LNCAP (cell line): Measurements from ENCODE around the gene BCAR1.

Experiments
- TF ChIP-seq, protein P1 (sequence below): fragments of 450-650 bp; IDR thresholded peaks from 2 replicates; pipeline ENCODE4 v1.5.1; 2017; ENCODE audit warnings: mild to moderate bottlenecking

The BCAR1 gene

DNA sequence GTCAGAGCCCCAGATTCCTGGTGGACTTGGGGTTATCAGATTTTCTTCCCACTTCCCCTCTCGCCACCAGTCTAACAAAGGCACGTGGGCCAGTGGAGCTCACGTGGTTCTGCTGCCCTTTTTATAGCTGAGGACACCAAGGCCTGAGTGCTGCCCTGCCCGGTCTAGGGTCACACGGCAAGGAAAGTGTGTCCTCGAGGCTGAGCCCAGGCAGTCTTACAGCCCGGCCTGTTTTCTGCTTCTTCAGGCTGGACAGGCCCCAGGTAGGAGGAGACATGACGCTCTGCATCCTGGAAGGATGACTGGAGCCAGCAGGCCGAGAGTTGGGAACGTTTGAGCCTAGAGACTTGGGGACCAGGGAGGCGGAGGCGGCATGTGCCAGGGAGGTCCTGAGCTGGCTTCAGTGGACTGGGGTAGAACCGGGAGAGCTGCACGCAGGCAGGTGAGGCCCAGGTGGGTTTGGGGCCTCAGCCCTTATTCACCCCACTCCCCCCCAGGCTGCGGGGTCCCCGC lies 29.1 kb downstream of the BCAR1 start:
- TF ChIP-seq, protein P1, sequence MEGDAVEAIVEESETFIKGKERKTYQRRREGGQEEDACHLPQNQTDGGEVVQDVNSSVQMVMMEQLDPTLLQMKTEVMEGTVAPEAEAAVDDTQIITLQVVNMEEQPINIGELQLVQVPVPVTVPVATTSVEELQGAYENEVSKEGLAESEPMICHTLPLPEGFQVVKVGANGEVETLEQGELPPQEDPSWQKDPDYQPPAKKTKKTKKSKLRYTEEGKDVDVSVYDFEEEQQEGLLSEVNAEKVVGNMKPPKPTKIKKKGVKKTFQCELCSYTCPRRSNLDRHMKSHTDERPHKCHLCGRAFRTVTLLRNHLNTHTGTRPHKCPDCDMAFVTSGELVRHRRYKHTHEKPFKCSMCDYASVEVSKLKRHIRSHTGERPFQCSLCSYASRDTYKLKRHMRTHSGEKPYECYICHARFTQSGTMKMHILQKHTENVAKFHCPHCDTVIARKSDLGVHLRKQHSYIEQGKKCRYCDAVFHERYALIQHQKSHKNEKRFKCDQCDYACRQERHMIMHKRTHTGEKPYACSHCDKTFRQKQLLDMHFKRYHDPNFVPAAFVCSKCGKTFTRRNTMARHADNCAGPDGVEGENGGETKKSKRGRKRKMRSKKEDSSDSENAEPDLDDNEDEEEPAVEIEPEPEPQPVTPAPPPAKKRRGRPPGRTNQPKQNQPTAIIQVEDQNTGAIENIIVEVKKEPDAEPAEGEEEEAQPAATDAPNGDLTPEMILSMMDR: no peak

DNA sequence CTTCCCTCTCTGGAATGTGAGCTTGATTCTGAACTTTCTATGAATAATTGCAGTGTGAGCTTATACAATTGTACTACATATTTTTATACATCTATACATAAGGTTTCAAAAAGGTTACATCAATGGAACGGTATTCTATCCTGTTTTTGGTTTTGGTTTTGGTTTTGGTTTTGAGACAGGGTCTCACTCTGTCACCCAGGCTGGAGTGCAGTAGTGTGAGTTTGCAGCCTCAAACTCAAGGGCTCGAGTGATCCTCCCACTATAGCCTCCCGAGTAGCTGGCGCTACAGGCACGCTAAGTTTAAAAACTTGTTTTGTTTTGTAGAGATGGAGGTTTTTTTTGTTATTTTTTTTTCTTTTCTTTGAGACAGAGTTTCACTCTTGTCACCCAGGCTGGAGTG lies 31.6 kb downstream of the BCAR1 start:
- TF ChIP-seq, protein P1: no peak

DNA sequence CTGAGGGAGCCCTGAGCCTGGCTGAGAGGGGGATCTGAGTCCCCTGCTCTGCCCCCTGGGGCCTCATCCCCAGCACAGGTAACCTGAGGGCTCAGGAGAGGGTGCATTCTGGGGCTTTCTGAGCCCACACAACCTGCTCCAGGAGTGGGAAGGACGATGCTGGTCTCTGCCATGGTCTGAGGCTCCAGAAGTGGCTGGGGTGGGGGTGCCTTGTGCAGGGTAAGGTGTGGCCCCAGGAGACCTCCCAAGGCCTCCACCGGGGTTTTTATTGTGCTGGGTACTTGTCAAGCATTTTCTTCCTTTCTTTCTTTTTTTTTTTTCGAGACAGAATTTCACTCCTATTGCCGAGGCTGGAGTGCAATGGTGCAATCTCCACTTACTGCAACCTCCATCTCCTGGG lies 32.3 kb downstream of the BCAR1 start:
- TF ChIP-seq, protein P1: no peak

DNA sequence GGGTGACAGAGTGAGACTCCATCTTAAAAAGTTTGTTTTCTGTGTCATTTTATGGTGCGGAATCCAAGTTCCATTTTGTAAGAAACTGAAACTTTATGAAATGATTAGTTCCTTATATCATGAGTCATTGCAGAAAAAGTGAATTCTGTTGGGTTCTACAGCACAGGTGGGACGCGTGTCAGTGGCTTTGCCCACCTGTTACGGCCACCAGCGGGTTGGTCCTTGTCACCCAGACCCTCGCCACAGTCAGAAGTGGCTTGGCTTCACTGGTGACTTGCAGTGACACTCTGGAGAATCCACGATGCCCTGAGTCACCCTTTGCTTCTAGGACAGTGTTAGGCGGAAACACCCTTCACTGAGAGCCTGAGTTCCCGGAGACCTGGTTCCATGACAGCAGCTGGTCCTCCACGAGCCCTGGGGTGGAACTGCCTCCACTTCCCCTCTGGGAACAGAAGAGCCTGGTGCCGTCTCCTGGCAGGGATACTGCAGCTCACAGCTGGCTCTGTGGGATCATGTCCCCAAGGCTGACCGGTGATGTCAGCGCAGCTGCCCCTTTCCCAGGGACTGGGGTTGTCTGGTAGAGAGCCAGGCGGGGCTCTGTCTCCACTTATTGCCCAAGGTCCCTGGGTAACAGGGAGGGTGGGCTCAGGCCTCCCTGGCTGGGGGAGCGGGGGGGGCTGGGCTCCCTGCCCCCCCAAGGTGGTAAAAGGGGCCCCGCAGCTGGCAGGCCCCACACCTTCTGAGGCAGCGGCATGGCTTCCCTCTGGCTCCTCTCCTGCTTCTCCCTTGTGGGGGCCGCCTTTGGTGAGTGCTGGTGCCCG lies 33.0 kb downstream of the BCAR1 start, which contains the start of gene CTRB1:
CTRB1 (plus strand) TSS at position 733 of the 821 bp plus-strand sequence; CDS start at position 753, 20 bp downstream.
- TF ChIP-seq, protein P1: no peak

DNA sequence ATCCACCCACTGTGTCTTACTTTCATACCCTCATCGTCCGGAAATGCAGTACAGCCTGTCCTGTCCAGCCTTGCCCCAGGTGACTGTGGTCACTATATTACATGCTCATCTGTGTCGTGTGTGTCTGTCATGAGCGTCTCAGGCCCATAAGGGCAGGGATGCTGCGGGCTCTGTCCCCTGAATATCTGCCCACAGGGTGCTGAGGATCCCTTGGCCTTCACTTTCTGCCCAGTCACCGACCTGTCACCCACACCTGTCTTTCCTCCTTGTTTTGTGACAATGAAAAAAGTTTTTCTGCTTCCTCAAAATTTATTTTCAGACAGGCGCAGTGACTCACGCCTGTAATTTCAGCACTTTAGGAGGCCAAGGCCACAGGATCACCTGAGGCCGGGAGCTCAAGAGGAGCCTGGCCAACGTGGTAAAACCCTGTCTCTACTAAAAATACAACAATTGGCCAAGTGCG lies 34.0 kb downstream of the BCAR1 start:
- TF ChIP-seq, protein P1: no peak

DNA sequence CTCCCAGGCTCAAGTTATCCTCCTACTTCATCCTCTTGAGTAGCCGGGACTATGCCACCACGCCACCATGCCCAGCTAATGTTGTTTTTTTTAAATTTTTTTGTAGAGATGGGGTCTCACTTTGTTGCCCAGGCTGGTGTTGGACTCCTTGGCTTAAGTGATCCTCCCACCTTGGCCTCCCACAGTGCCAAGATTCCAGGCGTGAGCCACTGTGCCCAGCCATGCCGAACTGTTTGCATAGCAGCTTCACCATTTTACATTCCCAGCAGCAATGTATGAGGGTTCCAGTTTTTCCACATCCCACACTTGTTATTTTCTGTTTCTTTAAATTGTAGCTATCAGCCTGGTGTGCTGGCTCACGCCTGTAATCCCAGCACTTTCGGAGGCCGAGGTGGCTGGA lies 34.8 kb downstream of the BCAR1 start:
- TF ChIP-seq, protein P1: no peak

DNA sequence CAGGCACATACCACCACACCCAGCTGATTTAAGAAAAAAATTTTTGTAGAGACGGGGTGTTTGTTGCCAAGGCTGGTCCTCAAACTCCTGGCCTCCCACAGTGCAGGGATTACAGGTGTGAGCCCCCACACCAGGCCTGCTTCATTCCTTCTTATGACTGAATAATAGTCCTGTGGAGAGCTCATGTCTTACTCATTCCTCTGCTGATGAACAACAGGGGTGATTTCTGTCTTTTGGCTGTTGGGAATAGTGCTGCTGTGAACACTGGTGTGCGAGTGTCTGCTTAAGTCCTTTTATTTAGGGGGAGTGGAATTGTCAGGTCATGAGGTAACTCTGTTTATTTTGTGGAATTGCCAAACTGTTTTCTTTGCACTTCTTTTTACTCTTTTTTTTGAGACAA lies 35.3 kb downstream of the BCAR1 start:
- TF ChIP-seq, protein P1: no peak
